ENCODE data around the gene GSC2. TPM values are rescaled to one million over a fixed set of nuclear protein-coding genes. Genes with fewer than 3 reads are reported as not detected.

GSC2 gene
- total RNA-seq, 5 donors from 2014 or later (not counting 1 experiment from before 2014, with no cell fraction given), result not detected

DNA sequence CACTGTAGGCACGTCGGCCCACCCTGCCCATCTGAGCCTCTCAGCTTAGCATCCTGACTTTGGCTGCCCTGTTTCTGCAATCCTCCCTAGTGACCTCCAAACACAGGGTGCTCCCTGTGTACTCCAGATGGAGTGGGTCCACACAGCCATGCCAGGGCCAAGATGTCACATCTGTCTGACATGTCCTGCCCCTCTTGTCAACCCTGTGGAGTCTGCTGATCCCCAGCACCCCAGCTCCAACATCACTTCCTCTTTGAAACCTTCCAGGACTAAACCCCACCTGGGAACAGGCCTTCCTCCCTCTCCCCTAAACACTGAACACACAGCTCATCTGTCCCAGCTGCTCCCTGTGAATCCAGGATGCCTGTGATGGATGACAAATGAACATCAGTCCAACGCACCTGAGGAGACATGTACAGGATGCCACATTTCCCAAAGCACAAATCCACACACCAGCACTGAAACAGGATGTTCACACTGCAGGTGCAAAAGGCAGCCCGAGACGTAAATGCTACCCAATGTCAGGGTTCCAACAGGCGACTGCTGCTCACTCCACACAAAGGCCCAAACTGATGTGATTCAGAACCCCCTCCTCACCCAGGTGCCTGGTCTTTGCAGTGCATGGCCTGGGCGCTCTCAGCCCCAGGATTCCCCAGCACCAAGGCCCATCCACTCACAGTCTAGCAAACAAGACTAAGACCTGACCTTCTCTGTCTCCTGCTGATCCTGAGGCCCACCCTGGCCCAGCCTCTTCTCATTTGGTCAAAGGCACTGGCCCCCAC is 21.0 kb downstream of the GSC2 start:
- 87% methylated on average over 7 of the region's 7 CpGs for WGBS (ENCODE audit: insufficient coverage)
- no peak for DNase-seq
- H3K9me3 ChIP-seq, result no peaks in the 10 kb centered on the region
- H3K4me1 ChIP-seq (ENCODE audit: control insufficient read depth in 1 of 2, extremely low read depth in 1 of 2, insufficient read depth in 2 of 2, low read length in 2 of 2), result no peaks in the 10 kb centered on the region
- no peak for ATAC-seq (replicated peaks in 1 of 4)
- POLR2A ChIA-PET, result no interaction called here
- H3K4me3 ChIP-seq (ENCODE audit: control insufficient read depth in 1 of 2, extremely low read depth in 1 of 2, low read length in 1 of 2), result no peak overlapping the region
- H3K36me3 Mint-ChIP-seq, result peaks cover 7% of the 10 kb centered on the region
- H3K27me3 Mint-ChIP-seq, result no peaks in the 10 kb centered on the region
- CTCF ChIA-PET, result interaction anchor here in 1 of 2 donors (0.9 kb wide), 1 partner anchor 11 kb away, joined by 4 read pairs; no protein-coding TSS in a partner anchor
- no peak overlapping the region for H3K4me3 Mint-ChIP-seq
- H3K27me3 ChIP-seq (replicated peaks in 1 of 2; ENCODE audit: control insufficient read depth in 2 of 2, extremely low read depth in 1 of 2, insufficient read depth in 2 of 2, low read length in 1 of 2), result peaks cover 0 to 12% of the 10 kb centered on the region in 2 experiments
- no peak overlapping the region for H3K27ac Mint-ChIP-seq
- H3K9me3 Mint-ChIP-seq, result no peaks in the 10 kb centered on the region
- no peak overlapping the region for H3K27ac ChIP-seq (ENCODE audit: low read length)
- H3K36me3 ChIP-seq (ENCODE audit: control insufficient read depth in 2 of 2, extremely low read depth in 1 of 2, insufficient read depth in 1 of 2, low read length in 1 of 2), result peaks cover 5 to 18% of the 10 kb centered on the region in 2 donors
- H3K4me1 Mint-ChIP-seq, result peaks cover 0 to under 1% (median 0%) of the 10 kb centered on the region in 3 donors

- ChIA-PET CTCF (interaction anchor here in 1 of 2 donors (0.9 kb wide), 1 partner anchor 10 kb away, joined by 4 read pairs; no protein-coding TSS in a partner anchor), POLR2A (no interaction called here)
- H3K27me3 Mint-ChIP-seq, result no peaks in the 10 kb centered on the region
- peaks cover 2 to 6% (median 3%) of the 10 kb centered on the region in 3 donors for H3K4me1 Mint-ChIP-seq
- Histone ChIP-seq H3K9me3 (no peaks in the 10 kb centered on the region), H3K27ac (ENCODE audit: low read length) (no peak overlapping the region), H3K4me3 (ENCODE audit: control insufficient read depth in 1 of 2, extremely low read depth in 1 of 2, low read length in 1 of 2) (no peak overlapping the region), H3K27me3 (replicated peaks in 1 of 2; ENCODE audit: control insufficient read depth in 2 of 2, extremely low read depth in 1 of 2, insufficient read depth in 2 of 2, low read length in 1 of 2) (peaks cover 0 to 12% of the 10 kb centered on the region in 2 experiments), H3K4me1 (ENCODE audit: control insufficient read depth in 1 of 2, extremely low read depth in 1 of 2, insufficient read depth in 2 of 2, low read length in 2 of 2) (peaks cover under 1 to 3% of the 10 kb centered on the region in 2 experiments), H3K36me3 (ENCODE audit: control insufficient read depth in 2 of 2, extremely low read depth in 1 of 2, insufficient read depth in 1 of 2, low read length in 1 of 2) (peaks cover 3 to 7% of the 10 kb centered on the region in 2 donors)
- WGBS (ENCODE audit: insufficient coverage), result 85% methylated on average over 5 of the region's 7 CpGs
- DNase-seq, result no peak
- ATAC-seq (replicated peaks in 1 of 4), result no peak
- no peaks in the 10 kb centered on the region for H3K9me3 Mint-ChIP-seq
- no peak overlapping the region for H3K4me3 Mint-ChIP-seq
- H3K27ac Mint-ChIP-seq, result no peak overlapping the region
- peaks cover 7% of the 10 kb centered on the region for H3K36me3 Mint-ChIP-seq
Observed at GRCh38 chr22:19128009-19128401, 22.1 kb downstream of the GSC2 start.

DNA sequence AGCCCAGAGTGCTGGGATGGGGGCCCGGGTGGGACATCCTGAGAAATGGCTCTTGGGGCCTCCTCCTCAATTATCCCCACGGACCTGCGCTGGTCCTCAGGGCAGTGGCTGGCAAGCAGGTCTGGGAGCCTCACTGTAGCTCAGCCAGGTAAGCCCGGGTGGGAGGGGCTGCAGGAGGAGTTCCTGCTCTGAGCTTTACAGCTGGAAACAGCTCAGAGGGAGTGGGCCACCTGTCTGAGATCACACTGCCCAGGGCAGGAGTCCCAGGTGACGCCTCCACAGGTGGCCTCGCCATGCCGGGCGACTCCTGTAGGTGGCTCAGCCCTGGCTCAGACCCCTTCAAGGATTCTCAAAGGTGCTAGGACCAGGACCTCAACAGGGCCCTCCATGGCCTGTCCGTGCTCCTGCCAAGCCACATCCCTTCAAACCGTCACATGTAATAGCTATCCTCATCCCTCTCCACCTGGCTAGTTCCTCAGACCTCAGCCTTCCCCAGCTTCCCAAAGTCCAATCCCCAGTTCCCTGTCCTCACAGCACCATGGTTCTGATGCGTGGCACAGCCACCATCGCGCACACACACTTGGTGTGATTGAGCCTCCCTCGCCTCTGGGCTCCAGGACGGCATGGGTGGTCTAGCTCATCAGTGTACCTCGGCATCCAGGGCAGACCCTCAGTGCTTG is 22.6 kb downstream of the GSC2 start:
- Mint-ChIP-seq H3K27me3 (no peaks in the 10 kb centered on the region), H3K4me3 (no peak overlapping the region), H3K9me3 (no peaks in the 10 kb centered on the region), H3K27ac (no peak overlapping the region), H3K4me1 (peaks cover 7 to 11% (median 7%) of the 10 kb centered on the region in 3 donors), H3K36me3 (peaks cover 7% of the 10 kb centered on the region)
- Histone ChIP-seq H3K27ac (ENCODE audit: low read length) (no peak overlapping the region), H3K4me1 (ENCODE audit: control insufficient read depth in 1 of 2, extremely low read depth in 1 of 2, insufficient read depth in 2 of 2, low read length in 2 of 2) (peaks cover 2 to 8% of the 10 kb centered on the region in 2 experiments), H3K27me3 (replicated peaks in 1 of 2; ENCODE audit: control insufficient read depth in 2 of 2, extremely low read depth in 1 of 2, insufficient read depth in 2 of 2, low read length in 1 of 2) (peaks cover 0 to 12% of the 10 kb centered on the region in 2 experiments), H3K4me3 (ENCODE audit: control insufficient read depth in 1 of 2, extremely low read depth in 1 of 2, low read length in 1 of 2) (no peak overlapping the region), H3K9me3 (no peaks in the 10 kb centered on the region), H3K36me3 (ENCODE audit: control insufficient read depth in 2 of 2, extremely low read depth in 1 of 2, insufficient read depth in 1 of 2, low read length in 1 of 2) (peaks cover 0 to 2% of the 10 kb centered on the region in 2 donors)
- ChIA-PET CTCF (interaction anchor here in 1 of 2 donors (0.6 kb wide), 1 partner anchor 14 kb away, joined by 5 read pairs; no protein-coding TSS in a partner anchor), POLR2A (interaction anchor here in 1 of 2 donors (0.6 kb wide), 1 partner anchor 25 kb away, joined by 5 read pairs; no protein-coding TSS in a partner anchor)
- WGBS (ENCODE audit: insufficient coverage), result 95% methylated on average over 13 of the region's 16 CpGs
- no peak for DNase-seq
- no peak for ATAC-seq (replicated peaks in 1 of 4)

DNA sequence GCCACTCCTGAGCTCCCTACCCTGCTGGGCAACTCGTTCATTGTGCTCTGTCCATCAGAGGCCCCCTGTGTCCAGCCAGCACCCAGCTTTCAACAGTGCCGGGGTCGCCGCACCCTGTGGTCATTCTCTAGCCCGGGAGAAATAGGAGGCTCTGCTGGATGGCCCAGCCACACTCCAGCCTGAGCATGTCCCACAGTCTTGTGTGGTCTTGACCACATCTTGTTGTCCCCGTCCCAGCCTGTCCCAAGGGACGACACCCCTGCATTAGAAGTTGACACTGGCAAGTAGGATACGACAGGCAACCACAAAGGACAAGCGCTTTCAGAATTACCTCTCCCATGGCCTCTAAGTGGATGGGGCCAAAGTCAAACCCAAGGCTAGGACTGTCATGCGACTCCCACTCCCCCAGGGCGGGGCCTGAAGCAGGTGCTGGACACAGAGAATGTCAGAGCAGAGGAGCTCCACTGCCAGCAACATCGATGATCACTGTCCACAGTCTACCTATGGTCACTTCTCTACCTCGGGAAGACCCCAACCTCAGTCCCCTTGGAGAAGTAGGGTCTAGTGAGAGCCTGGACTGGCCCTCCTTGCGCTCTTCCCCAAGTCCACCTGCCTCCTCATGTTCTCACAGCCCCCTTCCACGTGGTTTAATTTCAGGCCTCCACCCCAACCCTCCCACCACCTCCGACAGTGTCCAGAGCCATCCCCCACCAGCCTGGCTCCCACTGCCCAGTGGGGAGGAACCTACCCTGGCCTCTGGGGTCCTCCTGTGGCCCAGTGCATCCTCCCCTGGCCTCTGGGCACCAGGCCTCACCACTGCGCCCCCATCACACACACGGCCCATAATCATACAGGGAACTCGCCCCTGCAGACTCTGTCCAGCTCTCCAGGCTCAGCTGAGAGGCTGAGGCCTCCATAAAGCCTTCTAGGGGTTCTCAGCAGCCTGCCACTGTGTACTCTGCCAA is 23.5 kb downstream of the GSC2 start:
- H3K27me3 Mint-ChIP-seq, result no peaks in the 10 kb centered on the region
- 86% methylated on average over 14 of the region's 19 CpGs for WGBS (ENCODE audit: insufficient coverage)
- H3K27ac Mint-ChIP-seq, result no peak overlapping the region
- H3K9me3 ChIP-seq, result no peaks in the 10 kb centered on the region
- no peaks in the 10 kb centered on the region for H3K36me3 ChIP-seq (ENCODE audit: control insufficient read depth in 2 of 2, extremely low read depth in 1 of 2, insufficient read depth in 1 of 2, low read length in 1 of 2)
- ATAC-seq (replicated peaks in 1 of 4) (no peak), DNase-seq (no peak)
- no peak overlapping the region for H3K4me3 ChIP-seq (ENCODE audit: control insufficient read depth in 1 of 2, extremely low read depth in 1 of 2, low read length in 1 of 2)
- peaks cover 7 to 11% (median 8%) of the 10 kb centered on the region in 3 donors for H3K4me1 Mint-ChIP-seq
- H3K27ac ChIP-seq (ENCODE audit: low read length), result no peak overlapping the region
- H3K27me3 ChIP-seq (replicated peaks in 1 of 2; ENCODE audit: control insufficient read depth in 2 of 2, extremely low read depth in 1 of 2, insufficient read depth in 2 of 2, low read length in 1 of 2), result peaks cover 0 to 12% of the 10 kb centered on the region in 2 experiments
- ChIA-PET POLR2A (interaction anchor here in 1 of 2 donors (0.5 to 0.6 kb wide), 2 partner anchors 26 to 223 kb away, joined by 5 read pairs; no protein-coding TSS in a partner anchor), CTCF (interaction anchor here in 1 of 2 donors (0.6 kb wide), 1 partner anchor 15 kb away, joined by 5 read pairs; no protein-coding TSS in a partner anchor)
- peaks cover 2 to 8% of the 10 kb centered on the region in 2 experiments for H3K4me1 ChIP-seq (ENCODE audit: control insufficient read depth in 1 of 2, extremely low read depth in 1 of 2, insufficient read depth in 2 of 2, low read length in 2 of 2)
- H3K36me3 Mint-ChIP-seq, result peaks cover 6% of the 10 kb centered on the region
- H3K9me3 Mint-ChIP-seq, result no peaks in the 10 kb centered on the region
- no peak overlapping the region for H3K4me3 Mint-ChIP-seq

DNA sequence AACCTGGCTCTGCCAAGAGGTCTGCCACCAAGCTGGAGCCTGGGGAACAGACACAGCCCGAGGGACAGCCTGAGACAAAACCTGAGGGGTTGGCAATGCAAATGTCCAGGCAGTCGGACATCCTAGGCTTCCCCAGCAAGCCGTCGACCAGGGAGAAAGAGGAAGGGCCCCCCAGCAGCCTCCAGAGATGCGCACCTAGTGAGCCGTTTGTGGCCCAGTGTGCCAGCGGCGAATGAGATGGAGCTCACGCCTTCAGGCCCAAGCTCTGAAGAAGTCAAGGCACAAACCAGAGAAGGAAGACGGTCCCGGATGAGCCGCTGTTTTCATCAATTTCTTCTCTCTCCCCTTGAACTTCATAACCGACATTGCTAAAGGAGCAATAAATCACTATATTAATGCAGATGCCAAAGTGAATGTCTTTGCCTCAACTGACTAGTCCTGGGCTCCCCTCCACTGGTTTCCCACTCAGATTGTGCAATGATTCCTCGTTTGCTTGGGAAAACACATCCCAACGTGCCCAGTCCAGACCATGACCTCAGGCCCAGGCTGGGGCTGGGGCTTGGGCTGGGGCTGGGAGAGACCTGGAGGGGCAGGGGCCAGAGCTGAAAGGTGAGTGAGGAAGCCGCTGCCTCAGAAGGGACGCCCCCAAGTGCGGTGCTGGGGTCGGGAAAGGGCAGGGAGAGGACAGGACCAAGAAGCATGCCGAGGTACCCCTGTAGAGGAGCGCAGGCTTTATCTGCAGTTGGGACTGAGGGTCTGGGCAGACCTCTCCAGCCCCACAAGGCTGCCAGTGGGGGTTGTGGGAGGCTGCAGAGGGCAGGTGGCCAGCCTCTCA is 24.4 kb downstream of the GSC2 start:
- Mint-ChIP-seq H3K36me3 (no peaks in the 10 kb centered on the region), H3K4me1 (peaks cover 14 to 20% (median 16%) of the 10 kb centered on the region in 3 donors), H3K27me3 (no peaks in the 10 kb centered on the region), H3K4me3 (no peak overlapping the region), H3K27ac (no peak overlapping the region), H3K9me3 (no peaks in the 10 kb centered on the region)
- no peaks in the 10 kb centered on the region for H3K36me3 ChIP-seq (ENCODE audit: control insufficient read depth in 2 of 2, extremely low read depth in 1 of 2, insufficient read depth in 1 of 2, low read length in 1 of 2)
- ChIA-PET CTCF (interaction anchor here in 1 of 2 donors (0.5 kb wide), 1 partner anchor 187 kb away, joined by 6 read pairs; no protein-coding TSS in a partner anchor), POLR2A (interaction anchor here in 1 of 2 donors (0.5 kb wide), 1 partner anchor 224 kb away, joined by 5 read pairs; no protein-coding TSS in a partner anchor)
- H3K27me3 ChIP-seq (replicated peaks in 1 of 2; ENCODE audit: control insufficient read depth in 2 of 2, extremely low read depth in 1 of 2, insufficient read depth in 2 of 2, low read length in 1 of 2), result peaks cover 0 to 12% of the 10 kb centered on the region in 2 experiments
- 85% methylated on average over 19 of the region's 21 CpGs for WGBS (ENCODE audit: insufficient coverage)
- ATAC-seq (replicated peaks in 1 of 4) (no peak), DNase-seq (no peak)
- H3K27ac ChIP-seq (ENCODE audit: low read length), result no peak overlapping the region
- no peak overlapping the region for H3K4me3 ChIP-seq (ENCODE audit: control insufficient read depth in 1 of 2, extremely low read depth in 1 of 2, low read length in 1 of 2)
- H3K9me3 ChIP-seq, result no peaks in the 10 kb centered on the region
- H3K4me1 ChIP-seq (ENCODE audit: control insufficient read depth in 1 of 2, extremely low read depth in 1 of 2, insufficient read depth in 2 of 2, low read length in 2 of 2), result peaks cover 6 to 17% of the 10 kb centered on the region in 2 experiments
